Loucy (cell line): ENCODE measurements around the gene RAI1.

Experiments
- H2AFZ ChIP-seq: fragments of 200-600 bp; sonication (generic); 2 replicates; pipeline ENCODE4 v1.6.0; 2016; ENCODE audit warnings: antibody characterized with exemption, mild to moderate bottlenecking, low read length, moderate library complexity
- H3F3A ChIP-seq: fragments of 200-600 bp; 2 replicates; pipeline ENCODE4 v1.6.0; 2016; ENCODE audit warnings: antibody characterized with exemption, low read depth, mild to moderate bottlenecking
- H3K27me3 ChIP-seq: fragments of 200-600 bp; sonication (generic); 2 replicates; pipeline ENCODE4 v1.6.1; 2014; ENCODE audit warnings: low read length, mild to moderate bottlenecking; ENCODE audit not compliant: insufficient read depth, poor library complexity, severe bottlenecking
- H3K36me3 ChIP-seq: fragments of 200-600 bp; sonication (generic); 2 replicates; pipeline ENCODE4 v1.6.1; 2016; ENCODE audit warnings: low read length; ENCODE audit not compliant: insufficient read depth
- H3K4me1 ChIP-seq: fragments of 200-600 bp; sonication (generic); 2 replicates; pipeline ENCODE4 v1.5.1; 2014; ENCODE audit warnings: low read length, mild to moderate bottlenecking; ENCODE audit not compliant: insufficient read depth, poor library complexity, severe bottlenecking
- H3K4me2 ChIP-seq: fragments of 200-600 bp; sonication (generic); 2 replicates; pipeline ENCODE4 v1.6.0; 2014; ENCODE audit warnings: antibody characterized with exemption, low read length, low read depth, mild to moderate bottlenecking; ENCODE audit not compliant: poor library complexity, severe bottlenecking
- H3K4me3 ChIP-seq: fragments of 200-600 bp; sonication (generic); 2 replicates; pipeline ENCODE4 v1.5.1; 2014; ENCODE audit warnings: low read length, mild to moderate bottlenecking, mixed read lengths; ENCODE audit not compliant: poor library complexity, severe bottlenecking
- H3K79me2 ChIP-seq: fragments of 200-600 bp; sonication (generic); 2 replicates; pipeline ENCODE4 v1.6.1; 2014; ENCODE audit warnings: low read length; ENCODE audit not compliant: insufficient read depth
- H3K9ac ChIP-seq: fragments of 200-600 bp; sonication (generic); 2 replicates; pipeline ENCODE4 v1.6.0; 2014; ENCODE audit warnings: mild to moderate bottlenecking, low read depth, low read length, moderate library complexity; ENCODE audit not compliant: poor library complexity, severe bottlenecking
- H3K9me2 ChIP-seq: fragments of 200-600 bp; sonication (generic); replicated peaks from 2 replicates; pipeline ENCODE4 v1.6.1; 2016; ENCODE audit warnings: low read depth, low read length, mixed read lengths
- H3K9me3 ChIP-seq: fragments of 200-600 bp; sonication (generic); 2 replicates; pipeline ENCODE4 v1.6.1; 2014; ENCODE audit warnings: mild to moderate bottlenecking, antibody characterized with exemption, low read length, low read depth; ENCODE audit not compliant: insufficient read depth
- H4K20me1 ChIP-seq: fragments of 200-600 bp; sonication (generic); 2 replicates; pipeline ENCODE4 v1.6.0; 2014; ENCODE audit warnings: antibody characterized with exemption, low read length, mild to moderate bottlenecking; ENCODE audit not compliant: insufficient read depth, poor library complexity, severe bottlenecking
- CTCF ChIP-seq: fragments of 200-600 bp; sonication (generic); conservative IDR thresholded peaks from 2 replicates; pipeline ENCODE4 v1.5.1; 2014; ENCODE audit warnings: mild to moderate bottlenecking, antibody characterized with exemption, low read length
- EZH2phosphoT487 ChIP-seq: fragments of 200-600 bp; IDR thresholded peaks from 2 replicates; pipeline ENCODE4 v1.6.1; 2018; ENCODE audit warnings: antibody characterized with exemption, mild to moderate bottlenecking, moderate library complexity, borderline replicate concordance

RAI1 gene

DNA sequence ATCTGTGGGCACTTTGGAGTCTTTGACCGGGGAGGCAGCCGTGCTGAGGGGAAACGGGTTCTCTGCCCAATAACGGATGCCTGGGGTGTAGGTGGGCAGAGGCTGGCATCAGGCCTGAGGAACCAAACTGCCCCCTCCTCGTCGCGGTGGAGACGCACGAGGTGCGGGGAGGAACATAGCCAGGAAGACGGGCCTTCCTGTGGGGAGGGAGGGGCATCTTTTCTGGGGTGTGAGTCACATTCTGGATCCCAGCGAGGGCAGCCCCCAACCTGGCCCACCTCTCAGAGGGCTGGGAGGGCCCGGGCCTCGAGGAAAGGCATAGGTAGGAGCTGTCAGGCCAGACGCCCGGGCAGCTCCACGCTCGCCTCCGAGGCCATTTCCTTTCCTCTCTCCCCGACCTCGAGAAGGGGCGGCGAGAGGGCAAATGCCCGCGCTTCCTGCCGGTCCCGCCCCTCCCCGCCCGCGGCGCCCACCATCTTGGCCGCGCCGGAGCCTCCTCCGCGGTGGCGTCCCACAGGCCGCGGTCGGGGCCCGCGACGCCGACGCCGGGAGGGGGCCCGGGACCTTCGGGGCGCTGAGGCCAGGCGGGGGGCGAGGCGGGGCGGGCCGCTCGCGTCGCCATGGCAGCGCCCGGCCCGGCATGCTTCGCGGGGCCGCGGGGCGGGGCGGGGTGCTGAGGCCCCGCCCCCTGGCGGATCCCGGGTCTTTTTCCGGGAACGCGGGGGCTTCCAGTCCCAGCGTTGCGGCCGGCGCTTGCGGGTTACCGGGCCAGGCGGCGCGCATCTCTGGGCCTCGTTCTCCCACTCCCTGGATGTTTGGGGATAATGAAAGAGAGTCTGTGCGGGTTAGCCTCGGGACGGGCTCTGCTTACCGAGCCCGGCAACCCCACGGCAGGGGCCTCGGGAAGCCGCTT, 13.2 kb downstream of the RAI1 start:
- peaks cover 16% of the 10 kb centered on the region for H3F3A ChIP-seq
- H3K4me3 ChIP-seq: peak overlapping the region; percentile 82
- H4K20me1 ChIP-seq: peaks cover 88% of the 10 kb centered on the region
- TF ChIP-seq CTCF (no peak), EZH2phosphoT487 (no peak)
- H3K36me3 ChIP-seq: peaks cover 4% of the 10 kb centered on the region; the same call in 1 of the 2 replicates
- H3K9me2 ChIP-seq: no peaks in the 10 kb centered on the region
- peaks cover 71% of the 10 kb centered on the region for H3K4me1 ChIP-seq
- H3K27me3 ChIP-seq: no peaks in the 10 kb centered on the region
- peak overlapping the region; percentile 80 for H3K9ac ChIP-seq
- H2AFZ ChIP-seq: peak overlapping the region; percentile 61; the same call in 1 of the 2 replicates
- H3K4me2 ChIP-seq: peak overlapping the region; percentile 94
- H3K9me3 ChIP-seq: no peaks in the 10 kb centered on the region
- H3K79me2 ChIP-seq: peaks cover 96% of the 10 kb centered on the region

GRCh38 chr17:17696085-17696484, 14.8 kb downstream of the RAI1 start:
- Histone ChIP-seq H3K36me3 (peaks cover 8% of the 10 kb centered on the region; the same call in 1 of the 2 replicates), H3K79me2 (peaks cover 96% of the 10 kb centered on the region), H3K9ac (peak overlapping the region; percentile 78), H3F3A (peaks cover 16% of the 10 kb centered on the region), H3K9me3 (no peaks in the 10 kb centered on the region), H3K4me1 (peaks cover 56% of the 10 kb centered on the region), H3K4me3 (peak overlapping the region; percentile 82), H3K9me2 (no peaks in the 10 kb centered on the region), H4K20me1 (peaks cover 86% of the 10 kb centered on the region), H3K4me2 (peak overlapping the region; percentile 87), H3K27me3 (no peaks in the 10 kb centered on the region), H2AFZ (no peak overlapping the region)
- TF ChIP-seq EZH2phosphoT487 (no peak), CTCF (no peak)

DNA sequence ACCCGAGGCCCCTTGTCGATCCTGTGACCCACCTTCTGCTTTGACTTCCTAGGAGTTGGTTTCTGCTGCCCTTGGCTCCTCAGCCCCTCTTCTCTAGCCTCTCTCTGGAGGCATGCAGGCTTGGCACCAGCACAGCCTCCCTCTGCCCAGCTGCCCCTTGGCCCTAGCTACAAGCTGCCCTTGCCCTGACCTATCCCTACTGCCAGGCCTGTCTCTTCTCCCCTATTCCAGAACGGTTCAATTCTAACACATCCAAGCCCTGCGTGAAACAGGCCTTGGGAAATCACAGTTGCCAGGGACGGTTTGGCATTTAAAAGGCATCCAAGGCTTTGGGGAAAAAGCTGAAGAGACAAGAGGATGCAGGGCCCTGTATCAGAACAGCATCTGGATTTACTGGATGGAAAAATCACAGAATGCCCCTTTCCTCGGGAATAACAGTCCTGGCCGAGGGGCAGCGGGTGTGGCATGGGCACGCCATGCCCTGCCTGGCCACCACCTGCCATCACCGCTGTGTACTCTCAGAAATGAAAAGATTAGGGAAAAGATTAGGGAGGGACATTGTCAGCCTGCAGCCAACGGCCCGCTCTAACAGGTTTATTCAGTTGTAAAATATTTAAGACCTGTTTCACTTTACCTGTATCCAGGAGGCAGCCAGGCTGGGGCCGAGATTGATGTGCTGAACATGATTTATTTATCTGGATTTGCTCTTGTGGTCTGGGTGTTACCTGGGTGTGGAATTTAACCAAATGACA, 15.8 kb downstream of the RAI1 start:
- Histone ChIP-seq H3K4me3 (no peak overlapping the region), H3K4me2 (no peak overlapping the region), H3K9ac (peak overlapping the region; percentile 2), H3F3A (peaks cover 11% of the 10 kb centered on the region), H3K36me3 (peaks cover 8% of the 10 kb centered on the region; the same call in 1 of the 2 replicates), H2AFZ (no peak overlapping the region), H3K9me3 (no peaks in the 10 kb centered on the region), H3K9me2 (no peaks in the 10 kb centered on the region), H3K79me2 (peaks cover 96% of the 10 kb centered on the region), H3K27me3 (no peaks in the 10 kb centered on the region), H3K4me1 (peaks cover 46% of the 10 kb centered on the region), H4K20me1 (peaks cover 86% of the 10 kb centered on the region)
- TF ChIP-seq CTCF: no peak
- TF ChIP-seq EZH2phosphoT487: no peak
